ENCODE results near the gene ZNF836.

- TF ChIP-seq SOX13 (IDR thresholded peaks at IDR 0.05), result no peak
- no peak for TF ChIP-seq SOX13 (CRISPR knock-in tag; conservative IDR thresholded peaks at IDR 0.05 in 1 of 2, IDR thresholded peaks at IDR 0.05 in 1 of 2)
- no peak for TF ChIP-seq CTCF (CRISPR knock-in tag; IDR thresholded peaks at IDR 0.05)
- no peak for TF ChIP-seq PBX2 (CRISPR knock-in tag; IDR thresholded peaks at IDR 0.05)
- no peak for TF ChIP-seq ZNF770 (CRISPR knock-in tag; IDR thresholded peaks at IDR 0.05)
- TF ChIP-seq IRX3 (CRISPR knock-in tag; IDR thresholded peaks at IDR 0.05; ENCODE audit: borderline replicate concordance, low read depth), result no peak
- no peak for TF ChIP-seq NBN (conservative IDR thresholded peaks at IDR 0.05)
- no peak for TF ChIP-seq POLR2AphosphoS5 (IDR thresholded peaks at IDR 0.05; ENCODE audit: low read depth, low read length)
- TF ChIP-seq ZNF33B (CRISPR knock-in tag; IDR thresholded peaks at IDR 0.05), result no peak
- TF ChIP-seq POGZ (CRISPR knock-in tag; IDR thresholded peaks at IDR 0.05), result no peak
- no peak for TF ChIP-seq GABPA (IDR thresholded peaks at IDR 0.05; ENCODE audit: low read depth, low read length)
- TF ChIP-seq GABPA (CRISPR knock-in tag; IDR thresholded peaks at IDR 0.05; ENCODE audit: low read depth), result no peak
- TF ChIP-seq RELA (CRISPR knock-in tag; IDR thresholded peaks at IDR 0.05), result no peak
Measured at GRCh38 chr19:52212572-52213255, 41.3 kb upstream of the ZNF836 start.

Data from HepG2 (cell line).